ENCODE measurements around the gene RYR3.

The RYR3 gene

GRCh38 chr15:33458421-33458820, 147.7 kb downstream of the RYR3 start:
- H3K4me3 Mint-ChIP-seq, result no peak overlapping the region
- H3K36me3 Mint-ChIP-seq, result no peaks in the 10 kb centered on the region
- no peaks in the 10 kb centered on the region for H3K27me3 Mint-ChIP-seq

DNA sequence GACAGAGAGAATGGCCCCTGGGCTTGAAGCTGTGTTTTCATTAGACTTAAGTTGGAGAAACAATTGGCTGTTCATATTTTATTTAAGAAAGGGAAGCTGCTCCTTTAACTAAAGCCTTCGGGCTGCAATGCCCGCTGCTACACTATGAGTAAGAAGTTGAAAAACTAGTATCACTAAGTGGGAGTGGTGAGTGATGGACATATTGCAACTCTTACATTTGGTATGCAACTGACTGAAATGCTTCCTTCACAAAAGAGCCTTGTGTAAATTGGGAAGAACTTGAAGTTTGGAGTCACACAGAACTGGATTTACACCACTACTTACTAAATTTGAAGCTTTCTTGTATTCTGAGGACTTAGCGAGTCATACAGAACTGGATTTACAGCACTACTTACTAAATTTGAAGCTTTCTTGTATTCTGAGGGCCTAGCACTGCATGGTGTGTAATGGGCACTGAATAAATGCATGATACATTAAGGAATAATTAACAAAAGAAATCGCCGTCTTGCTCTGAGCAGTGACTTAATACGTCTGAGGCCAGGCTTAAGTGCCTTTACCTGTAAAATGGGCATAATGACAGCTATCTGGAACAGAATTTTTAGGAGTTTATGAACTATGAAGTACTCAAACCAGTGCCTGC, 149.5 kb downstream of the RYR3 start:
- H3K4me3 Mint-ChIP-seq, result no peak overlapping the region
- ATAC-seq (ENCODE audit: low read depth) (no peak), DNase-seq (ENCODE audit: low spot score in 2 of 2) (no peak)
- no peaks in the 10 kb centered on the region for H3K9me3 Mint-ChIP-seq
- no peak overlapping the region for H3K27ac Mint-ChIP-seq
- no peaks in the 10 kb centered on the region for H3K4me1 Mint-ChIP-seq
- no peaks in the 10 kb centered on the region for H3K36me3 Mint-ChIP-seq
- H3K27me3 Mint-ChIP-seq, result no peaks in the 10 kb centered on the region

More at GRCh38 chr15:33458421-33458820, 147.7 kb downstream of the RYR3 start:
- ATAC-seq (ENCODE audit: low read depth) (no peak), DNase-seq (ENCODE audit: low spot score in 2 of 2) (no peak)
- Mint-ChIP-seq H3K4me1 (no peaks in the 10 kb centered on the region), H3K9me3 (peaks cover 2% of the 10 kb centered on the region), H3K27ac (no peak overlapping the region)

DNA sequence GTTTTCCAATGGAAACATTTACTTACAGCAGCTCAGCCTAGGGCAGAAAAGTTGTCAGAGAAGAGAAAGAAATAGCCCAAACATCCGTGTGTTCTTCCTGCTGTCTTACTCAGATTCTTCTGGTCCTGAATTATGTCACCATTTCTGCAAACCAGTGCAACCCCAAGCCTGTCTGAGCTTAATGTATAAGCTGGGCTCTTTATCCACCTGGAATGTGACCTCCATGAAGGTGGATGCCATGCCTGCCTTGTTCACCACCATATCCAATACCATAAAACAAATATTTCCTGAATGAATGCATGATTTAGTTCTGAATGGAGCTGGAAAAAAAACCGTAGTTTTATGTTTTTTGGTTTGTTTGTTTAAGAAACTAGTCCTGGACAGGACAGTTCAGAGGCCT, 150.9 kb downstream of the RYR3 start:
- DNase-seq (ENCODE audit: low spot score in 2 of 2) (no peak), ATAC-seq (ENCODE audit: low read depth) (no peak)
- Mint-ChIP-seq H3K9me3 (peaks cover 2% of the 10 kb centered on the region), H3K36me3 (no peaks in the 10 kb centered on the region), H3K4me1 (no peaks in the 10 kb centered on the region), H3K27me3 (no peaks in the 10 kb centered on the region), H3K4me3 (no peak overlapping the region), H3K27ac (no peak overlapping the region)

- H3K27me3 Mint-ChIP-seq, result no peaks in the 10 kb centered on the region
- H3K36me3 Mint-ChIP-seq, result no peaks in the 10 kb centered on the region
- no peak for DNase-seq (ENCODE audit: low spot score in 2 of 2)
- H3K27ac Mint-ChIP-seq, result no peak overlapping the region
- peaks cover 2% of the 10 kb centered on the region for H3K9me3 Mint-ChIP-seq
- no peak overlapping the region for H3K4me3 Mint-ChIP-seq
- no peak for ATAC-seq (ENCODE audit: low read depth)
- no peaks in the 10 kb centered on the region for H3K4me1 Mint-ChIP-seq
These were observed 156.5 kb downstream of the RYR3 start for GRCh38 chr15:33467146-33467815.

GRCh38 chr15:33467816-33468163, 157.0 kb downstream of the RYR3 start:
- Mint-ChIP-seq H3K9me3 (peaks cover 2% of the 10 kb centered on the region), H3K4me1 (no peaks in the 10 kb centered on the region), H3K27me3 (no peaks in the 10 kb centered on the region), H3K4me3 (no peak overlapping the region), H3K27ac (no peak overlapping the region), H3K36me3 (no peaks in the 10 kb centered on the region)
- DNase-seq (ENCODE audit: low spot score in 2 of 2) (no peak), ATAC-seq (ENCODE audit: low read depth) (no peak)

GRCh38 chr15:33468740-33469139, 158.0 kb downstream of the RYR3 start:
- no peak for ATAC-seq (ENCODE audit: low read depth)
- no peak for DNase-seq (ENCODE audit: low spot score in 2 of 2)
- Mint-ChIP-seq H3K4me3 (no peak overlapping the region), H3K4me1 (no peaks in the 10 kb centered on the region), H3K27me3 (no peaks in the 10 kb centered on the region), H3K27ac (no peak overlapping the region), H3K9me3 (peaks cover 2% of the 10 kb centered on the region), H3K36me3 (no peaks in the 10 kb centered on the region)

GRCh38 chr15:33473005-33473404, 162.2 kb downstream of the RYR3 start:
- no peaks in the 10 kb centered on the region for H3K9me3 Mint-ChIP-seq
- no peak overlapping the region for H3K27ac Mint-ChIP-seq

DNA sequence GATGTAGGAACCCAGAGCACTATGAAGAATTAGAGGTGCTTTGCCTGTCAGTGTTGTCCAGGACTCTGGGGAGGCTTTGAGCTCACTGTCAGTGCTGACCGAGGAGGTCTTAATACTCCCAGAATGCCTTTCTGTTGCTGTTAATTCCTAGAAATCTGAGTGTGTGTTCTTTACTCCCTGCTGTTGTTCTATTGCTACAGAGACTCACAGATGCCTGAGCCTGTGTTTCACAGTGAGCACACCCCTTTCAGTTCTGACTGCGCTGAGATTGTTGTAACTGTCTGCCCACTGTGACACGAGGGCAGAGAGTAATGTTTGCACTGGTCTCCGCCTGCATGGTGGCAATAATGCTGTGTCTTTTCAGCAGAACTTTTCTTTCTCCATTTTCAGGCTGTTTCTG, 162.9 kb downstream of the RYR3 start:
- Mint-ChIP-seq H3K27ac (no peak overlapping the region), H3K9me3 (no peaks in the 10 kb centered on the region), H3K4me3 (no peak overlapping the region), H3K27me3 (peaks cover 1% of the 10 kb centered on the region), H3K4me1 (no peaks in the 10 kb centered on the region), H3K36me3 (no peaks in the 10 kb centered on the region)
- ATAC-seq (ENCODE audit: low read depth) (no peak), DNase-seq (ENCODE audit: low spot score in 2 of 2) (no peak)

More at GRCh38 chr15:33473005-33473404, 162.2 kb downstream of the RYR3 start:
- Mint-ChIP-seq H3K4me3 (no peak overlapping the region), H3K36me3 (no peaks in the 10 kb centered on the region), H3K4me1 (no peaks in the 10 kb centered on the region), H3K27me3 (peaks cover 1% of the 10 kb centered on the region)
- no peak for DNase-seq (ENCODE audit: low spot score in 2 of 2)
- ATAC-seq (ENCODE audit: low read depth), result no peak

- ATAC-seq (ENCODE audit: low read depth), result no peak
- Mint-ChIP-seq H3K4me3 (no peak overlapping the region), H3K9me3 (no peaks in the 10 kb centered on the region), H3K36me3 (no peaks in the 10 kb centered on the region), H3K27me3 (peaks cover 1% of the 10 kb centered on the region), H3K4me1 (no peaks in the 10 kb centered on the region), H3K27ac (no peak overlapping the region)
- no peak for DNase-seq (ENCODE audit: low spot score in 2 of 2)
These were observed 165.3 kb downstream of the RYR3 start for GRCh38 chr15:33476076-33476475.

DNA sequence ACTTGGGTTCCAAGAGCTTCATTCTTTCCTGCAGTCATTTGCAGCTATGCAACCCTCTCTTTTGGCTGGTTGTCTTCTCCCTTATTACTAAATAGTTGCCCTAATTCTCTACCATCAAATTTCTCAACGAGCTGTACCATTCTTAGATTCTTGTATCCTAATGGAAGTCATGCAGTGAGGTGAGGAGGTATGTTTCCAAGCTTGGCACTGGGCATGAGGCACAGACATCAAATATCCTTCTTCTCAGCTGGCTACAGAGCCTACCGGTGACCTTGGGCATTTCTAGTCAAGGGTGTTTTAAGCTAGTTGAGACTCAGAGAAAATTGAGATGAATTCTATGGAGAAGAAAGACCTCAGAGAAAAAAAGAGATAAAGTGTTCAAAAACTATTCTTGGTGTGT, 166.1 kb downstream of the RYR3 start:
- no peak overlapping the region for H3K27ac Mint-ChIP-seq
- no peak for DNase-seq (ENCODE audit: low spot score in 2 of 2)
- no peaks in the 10 kb centered on the region for H3K36me3 Mint-ChIP-seq
- H3K4me3 Mint-ChIP-seq, result no peak overlapping the region
- ATAC-seq (ENCODE audit: low read depth), result no peak
- H3K27me3 Mint-ChIP-seq, result peaks cover 1% of the 10 kb centered on the region
- H3K9me3 Mint-ChIP-seq, result peaks cover 1% of the 10 kb centered on the region
- H3K4me1 Mint-ChIP-seq, result no peaks in the 10 kb centered on the region

GRCh38 chr15:33489335-33489734, 178.6 kb downstream of the RYR3 start:
- no peaks in the 10 kb centered on the region for H3K36me3 Mint-ChIP-seq
- H3K27ac Mint-ChIP-seq, result no peak overlapping the region
- H3K4me3 Mint-ChIP-seq, result no peak overlapping the region
- ATAC-seq (ENCODE audit: low read depth), result no peak
- no peaks in the 10 kb centered on the region for H3K9me3 Mint-ChIP-seq
- H3K4me1 Mint-ChIP-seq, result no peaks in the 10 kb centered on the region
- no peaks in the 10 kb centered on the region for H3K27me3 Mint-ChIP-seq
- DNase-seq (ENCODE audit: low spot score in 2 of 2), result no peak

DNA sequence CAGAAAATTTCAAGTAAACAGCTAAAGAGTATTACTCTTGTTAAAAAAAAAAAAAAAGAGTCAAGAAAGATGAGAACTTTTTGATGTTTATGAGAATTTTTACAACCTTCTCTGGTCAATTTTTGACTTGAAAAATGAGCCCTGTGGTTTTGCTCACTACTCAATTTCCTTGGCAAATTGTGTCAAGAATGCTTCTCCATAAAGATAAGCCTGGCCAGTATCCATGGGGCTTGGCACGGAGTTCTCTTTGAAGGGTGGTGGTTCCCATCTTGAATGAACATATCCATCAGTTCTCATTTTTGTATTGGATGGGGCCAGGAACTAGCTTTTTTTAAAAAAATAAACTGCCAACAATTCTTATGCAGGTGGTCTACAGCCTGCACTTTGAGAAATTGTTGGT, 179.9 kb downstream of the RYR3 start:
- ATAC-seq (ENCODE audit: low read depth) (no peak), DNase-seq (ENCODE audit: low spot score in 2 of 2) (no peak)
- Mint-ChIP-seq H3K9me3 (no peaks in the 10 kb centered on the region), H3K27me3 (no peaks in the 10 kb centered on the region), H3K27ac (no peak overlapping the region), H3K36me3 (no peaks in the 10 kb centered on the region), H3K4me1 (no peaks in the 10 kb centered on the region), H3K4me3 (no peak overlapping the region)

GRCh38 chr15:33492434-33493052, 181.8 kb downstream of the RYR3 start:
- Mint-ChIP-seq H3K27ac (no peak overlapping the region), H3K9me3 (no peaks in the 10 kb centered on the region), H3K4me1 (no peaks in the 10 kb centered on the region), H3K27me3 (no peaks in the 10 kb centered on the region), H3K4me3 (no peak overlapping the region), H3K36me3 (no peaks in the 10 kb centered on the region)
- DNase-seq (ENCODE audit: low spot score in 2 of 2) (no peak), ATAC-seq (ENCODE audit: low read depth) (no peak)

GRCh38 chr15:33494306-33494705, 183.5 kb downstream of the RYR3 start:
- Mint-ChIP-seq H3K9me3 (peaks cover 2% of the 10 kb centered on the region), H3K4me1 (no peaks in the 10 kb centered on the region), H3K27me3 (peaks cover 3% of the 10 kb centered on the region), H3K36me3 (no peaks in the 10 kb centered on the region), H3K4me3 (no peak overlapping the region), H3K27ac (no peak overlapping the region)
- no peak for ATAC-seq (ENCODE audit: low read depth)
- DNase-seq (ENCODE audit: low spot score in 2 of 2), result no peak

Measured in memory B cell (primary cell).